K562 (cell line): Measurements from ENCODE around the gene METRN. TPM values are rescaled to one million over a fixed set of nuclear protein-coding genes. Genes with fewer than 3 reads are reported as not detected.

Experiments
- CCNT2 ChIP-seq: IDR thresholded peaks from 2 replicates; pipeline ENCODE4 v1.6.1; 2011; ENCODE audit warnings: borderline replicate concordance, low read depth, mild to moderate bottlenecking, moderate library complexity, mixed read lengths, low read length; ENCODE audit not compliant: insufficient read length; ENCODE audit errors: extremely low read depth
- DPF2 ChIP-seq: fragments of 450-650 bp; IDR thresholded peaks from 2 replicates; pipeline ENCODE4 v1.6.1; 2016
- LCOR ChIP-seq: sonication (generic); formaldehyde crosslinking; IDR thresholded peaks from 2 replicates; pipeline ENCODE4 v1.8.0; 2022; ENCODE audit warnings: mild to moderate bottlenecking, missing genetic modification reagents
- MEF2A ChIP-seq: IDR thresholded peaks from 2 replicates; pipeline ENCODE4 v1.6.1; 2011; ENCODE audit warnings: low read depth, mild to moderate bottlenecking, low read length, moderate library complexity; ENCODE audit not compliant: control insufficient read depth
- PCBP1 ChIP-seq: fragments of 200-400 bp; formaldehyde crosslinking; IDR thresholded peaks from 2 replicates; pipeline ENCODE4 v1.6.1; 2018; ENCODE audit warnings: mild to moderate bottlenecking, low read depth, low read length; ENCODE audit not compliant: poor library complexity, severe bottlenecking
- PTRF ChIP-seq: fragments of 450-650 bp; IDR thresholded peaks from 2 replicates; pipeline ENCODE4 v1.6.1; 2016; ENCODE audit warnings: mild to moderate bottlenecking, missing genetic modification characterization, missing compliant biosample characterization
- RBBP5 ChIP-seq: fragments of 200-600 bp; sonication (generic); IDR thresholded peaks from 2 replicates; pipeline ENCODE4 v1.6.1; 2012; ENCODE audit warnings: borderline replicate concordance, mild to moderate bottlenecking, low read length, control low read depth, inconsistent platforms; ENCODE audit not compliant: insufficient read depth, poor library complexity, severe bottlenecking
- TGIF2 ChIP-seq: sonication (generic); formaldehyde crosslinking; IDR thresholded peaks from 2 replicates; pipeline ENCODE4 v1.8.1; 2022; ENCODE audit warnings: mild to moderate bottlenecking, missing genetic modification reagents, moderate library complexity
- ZBTB7A ChIP-seq: IDR thresholded peaks from 2 replicates; pipeline ENCODE4 v1.6.1; 2011; ENCODE audit warnings: low read depth, mild to moderate bottlenecking, low read length, moderate library complexity, borderline replicate concordance; ENCODE audit not compliant: control insufficient read depth
- ZFP1 ChIP-seq: fragments of 450-650 bp; formaldehyde crosslinking; IDR thresholded peaks from 2 replicates; pipeline ENCODE4 v1.4.0; 2020; ENCODE audit warnings: mild to moderate bottlenecking, mixed read lengths
- polyA plus RNA-seq, 8 experiments: library from polyadenylated mRNA; depleted of rRNA in 4 of 8; stranded (reverse) in 5 of 8; unstranded in 3 of 8; fragments of >200 nt; fragmentation: Nextera tagmentation in 2 of 8; fragmentation: Illumina TruSeq in 1 of 8; extraction: Ambion mirVana in 2 of 8; extraction: Trizol in 1 of 8; gene quantifications; 2 replicates each; pipeline versions ENCODE4 v1.2.1 to v1.2.3, GENCODE V29; 2011 to 2014; ENCODE audit warnings: inconsistent platforms in 1 of 8, missing spikeins in 1 of 8
- total RNA-seq, 7 experiments: library from RNA; depleted of rRNA in 6 of 7; stranded (reverse); fragments of >200 nt in 6 of 7; fragmentation: Illumina TruSeq in 2 of 7; extraction: Trizol in 2 of 7; gene quantifications; 2 replicates each; pipeline versions ENCODE4 v1.2.1 to v1.2.3, GENCODE V29; 2011 to 2021; ENCODE audit warnings: low replicate concordance in 1 of 7
- TF ChIP-seq, protein P1 (sequence below): IDR thresholded peaks from 2 replicates; pipeline ENCODE4 v1.6.1; 2014; ENCODE audit warnings: antibody characterized with exemption
- TF ChIP-seq, protein P2 (sequence below), 3 experiments: fragments of 200-800 bp in 1 of 3; fragments of 250-450 bp in 1 of 3; fragments of 450-650 bp in 1 of 3; sonication (Bioruptor Pico) in 1 of 3; sonication (Bioruptor generic) in 1 of 3; formaldehyde crosslinking in 1 of 3; IDR thresholded peaks; 2 replicates each; pipeline versions ENCODE4 v1.6.1 to v1.8.0; 2016 to 2022; ENCODE audit warnings: mild to moderate bottlenecking in 2 of 3, missing genetic modification characterization in 2 of 3, missing compliant biosample characterization in 1 of 3, moderate library complexity in 1 of 3
- TF ChIP-seq, protein P3 (sequence below): fragments of 200-800 bp; sonication (Bioruptor generic); IDR thresholded peaks from 2 replicates; pipeline ENCODE4 v1.6.1; 2017; ENCODE audit warnings: missing genetic modification characterization, missing compliant biosample characterization
- TF ChIP-seq, protein P4 (sequence below), 3 experiments: fragments of 200-800 bp in 1 of 3; sonication (Bioruptor generic) in 1 of 3; sonication (generic) in 1 of 3; formaldehyde crosslinking in 1 of 3; IDR thresholded peaks; 2 replicates each; pipeline versions ENCODE4 v1.6.1 to v1.8.0; 2016 to 2022; ENCODE audit warnings: mild to moderate bottlenecking in 2 of 3, missing compliant biosample characterization in 2 of 3, missing genetic modification characterization in 2 of 3, missing genetic modification reagents in 1 of 3
- TF ChIP-seq, protein P5 (sequence below): sonication (generic); formaldehyde crosslinking; IDR thresholded peaks from 2 replicates; pipeline ENCODE4 v1.8.1; 2022; ENCODE audit warnings: missing genetic modification reagents

METRN gene
- total and polyA plus RNA-seq, 9 of the 15 experiments (the other 6 are each of a cell fraction or from before 2014, with no cell fraction given) = 0.20 to 89.8 (median 15.4) TPM

DNA sequence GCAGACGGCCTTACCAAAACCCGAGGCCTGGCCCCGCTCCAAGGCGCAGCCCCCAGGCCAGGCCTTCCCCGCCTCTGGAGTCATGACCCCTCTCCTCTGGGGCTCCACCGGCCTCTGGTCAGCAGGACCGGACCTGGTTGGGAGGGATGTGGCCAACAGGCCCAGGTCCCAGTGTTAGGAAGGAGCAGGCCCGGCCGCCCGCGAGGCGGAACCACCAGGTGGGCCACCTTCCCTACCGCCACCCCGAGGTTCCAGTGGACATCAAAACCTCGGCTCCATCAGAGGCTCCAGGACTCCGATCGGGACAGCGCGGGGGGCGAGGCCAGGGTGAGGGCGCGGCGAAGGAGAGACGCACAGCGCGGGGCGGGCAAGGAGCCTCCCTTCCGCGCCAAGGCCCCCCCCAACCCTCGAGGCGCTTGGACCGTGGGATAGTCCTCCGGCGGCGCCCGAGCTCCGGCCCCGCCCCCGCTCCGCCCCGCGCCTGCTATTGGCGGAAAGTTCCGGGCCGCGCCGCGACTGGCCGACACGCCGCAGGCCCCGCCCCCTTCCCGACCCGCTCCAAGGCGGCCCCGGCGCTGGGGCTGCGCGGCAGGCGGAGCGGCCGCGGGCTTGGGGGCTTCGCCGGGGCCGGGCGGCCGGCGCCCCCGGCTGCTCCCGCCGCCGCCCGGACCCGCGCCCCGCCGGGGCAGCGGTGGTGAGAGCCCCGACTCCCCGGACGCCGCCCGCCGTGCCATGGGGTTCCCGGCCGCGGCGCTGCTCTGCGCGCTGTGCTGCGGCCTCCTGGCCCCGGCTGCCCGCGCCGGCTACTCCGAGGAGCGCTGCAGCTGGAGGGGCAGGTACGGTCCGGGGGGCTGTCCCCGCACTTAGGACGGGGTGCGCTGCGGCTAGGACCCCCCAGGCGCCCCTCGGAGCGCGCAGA lies at the start of gene METRN (continued):
- TF ChIP-seq, protein P1, sequence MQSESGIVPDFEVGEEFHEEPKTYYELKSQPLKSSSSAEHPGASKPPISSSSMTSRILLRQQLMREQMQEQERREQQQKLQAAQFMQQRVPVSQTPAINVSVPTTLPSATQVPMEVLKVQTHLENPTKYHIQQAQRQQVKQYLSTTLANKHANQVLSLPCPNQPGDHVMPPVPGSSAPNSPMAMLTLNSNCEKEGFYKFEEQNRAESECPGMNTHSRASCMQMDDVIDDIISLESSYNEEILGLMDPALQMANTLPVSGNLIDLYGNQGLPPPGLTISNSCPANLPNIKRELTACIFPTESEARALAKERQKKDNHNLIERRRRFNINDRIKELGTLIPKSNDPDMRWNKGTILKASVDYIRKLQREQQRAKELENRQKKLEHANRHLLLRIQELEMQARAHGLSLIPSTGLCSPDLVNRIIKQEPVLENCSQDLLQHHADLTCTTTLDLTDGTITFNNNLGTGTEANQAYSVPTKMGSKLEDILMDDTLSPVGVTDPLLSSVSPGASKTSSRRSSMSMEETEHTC = no peak
- TF ChIP-seq MEF2A (no peak), LCOR (CRISPR knock-in tag) (no peak), ZBTB7A (peak; percentile 31; the same call in 1 of the 2 replicates), DPF2 (no peak), ZFP1 (CRISPR knock-in tag) (no peak), RBBP5 (peak; percentile 52), PCBP1 (peak; percentile 60), CCNT2 (peak; percentile 78), PTRF (no peak), TGIF2 (CRISPR knock-in tag) (peak; percentile 46; the same call in 1 of the 2 replicates)
- TF ChIP-seq, protein P2, sequence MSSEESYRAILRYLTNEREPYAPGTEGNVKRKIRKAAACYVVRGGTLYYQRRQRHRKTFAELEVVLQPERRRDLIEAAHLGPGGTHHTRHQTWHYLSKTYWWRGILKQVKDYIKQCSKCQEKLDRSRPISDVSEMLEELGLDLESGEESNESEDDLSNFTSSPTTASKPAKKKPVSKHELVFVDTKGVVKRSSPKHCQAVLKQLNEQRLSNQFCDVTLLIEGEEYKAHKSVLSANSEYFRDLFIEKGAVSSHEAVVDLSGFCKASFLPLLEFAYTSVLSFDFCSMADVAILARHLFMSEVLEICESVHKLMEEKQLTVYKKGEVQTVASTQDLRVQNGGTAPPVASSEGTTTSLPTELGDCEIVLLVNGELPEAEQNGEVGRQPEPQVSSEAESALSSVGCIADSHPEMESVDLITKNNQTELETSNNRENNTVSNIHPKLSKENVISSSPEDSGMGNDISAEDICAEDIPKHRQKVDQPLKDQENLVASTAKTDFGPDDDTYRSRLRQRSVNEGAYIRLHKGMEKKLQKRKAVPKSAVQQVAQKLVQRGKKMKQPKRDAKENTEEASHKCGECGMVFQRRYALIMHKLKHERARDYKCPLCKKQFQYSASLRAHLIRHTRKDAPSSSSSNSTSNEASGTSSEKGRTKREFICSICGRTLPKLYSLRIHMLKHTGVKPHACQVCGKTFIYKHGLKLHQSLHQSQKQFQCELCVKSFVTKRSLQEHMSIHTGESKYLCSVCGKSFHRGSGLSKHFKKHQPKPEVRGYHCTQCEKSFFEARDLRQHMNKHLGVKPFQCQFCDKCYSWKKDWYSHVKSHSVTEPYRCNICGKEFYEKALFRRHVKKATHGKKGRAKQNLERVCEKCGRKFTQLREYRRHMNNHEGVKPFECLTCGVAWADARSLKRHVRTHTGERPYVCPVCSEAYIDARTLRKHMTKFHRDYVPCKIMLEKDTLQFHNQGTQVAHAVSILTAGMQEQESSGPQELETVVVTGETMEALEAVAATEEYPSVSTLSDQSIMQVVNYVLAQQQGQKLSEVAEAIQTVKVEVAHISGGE (CRISPR knock-in tag; IDR thresholded peaks at IDR 0.05) = 0 out of 6 replicates have a peak, but pooled peaks of 1 of the 3 experiments have one; percentile 3
- TF ChIP-seq, protein P3, sequence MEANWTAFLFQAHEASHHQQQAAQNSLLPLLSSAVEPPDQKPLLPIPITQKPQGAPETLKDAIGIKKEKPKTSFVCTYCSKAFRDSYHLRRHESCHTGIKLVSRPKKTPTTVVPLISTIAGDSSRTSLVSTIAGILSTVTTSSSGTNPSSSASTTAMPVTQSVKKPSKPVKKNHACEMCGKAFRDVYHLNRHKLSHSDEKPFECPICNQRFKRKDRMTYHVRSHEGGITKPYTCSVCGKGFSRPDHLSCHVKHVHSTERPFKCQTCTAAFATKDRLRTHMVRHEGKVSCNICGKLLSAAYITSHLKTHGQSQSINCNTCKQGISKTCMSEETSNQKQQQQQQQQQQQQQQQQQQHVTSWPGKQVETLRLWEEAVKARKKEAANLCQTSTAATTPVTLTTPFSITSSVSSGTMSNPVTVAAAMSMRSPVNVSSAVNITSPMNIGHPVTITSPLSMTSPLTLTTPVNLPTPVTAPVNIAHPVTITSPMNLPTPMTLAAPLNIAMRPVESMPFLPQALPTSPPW (CRISPR knock-in tag) = peak; percentile 57
- TF ChIP-seq, protein P4, sequence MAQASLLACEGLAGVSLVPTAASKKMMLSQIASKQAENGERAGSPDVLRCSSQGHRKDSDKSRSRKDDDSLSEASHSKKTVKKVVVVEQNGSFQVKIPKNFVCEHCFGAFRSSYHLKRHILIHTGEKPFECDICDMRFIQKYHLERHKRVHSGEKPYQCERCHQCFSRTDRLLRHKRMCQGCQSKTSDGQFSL (CRISPR knock-in tag; IDR thresholded peaks at IDR 0.05) = peak; percentile 97
- TF ChIP-seq, protein P4 (tag; IDR thresholded peaks at IDR 0.05) = peak in 1 of 2 experiments; percentile 93; a peak in 2 of 4 replicates
- TF ChIP-seq, protein P5, sequence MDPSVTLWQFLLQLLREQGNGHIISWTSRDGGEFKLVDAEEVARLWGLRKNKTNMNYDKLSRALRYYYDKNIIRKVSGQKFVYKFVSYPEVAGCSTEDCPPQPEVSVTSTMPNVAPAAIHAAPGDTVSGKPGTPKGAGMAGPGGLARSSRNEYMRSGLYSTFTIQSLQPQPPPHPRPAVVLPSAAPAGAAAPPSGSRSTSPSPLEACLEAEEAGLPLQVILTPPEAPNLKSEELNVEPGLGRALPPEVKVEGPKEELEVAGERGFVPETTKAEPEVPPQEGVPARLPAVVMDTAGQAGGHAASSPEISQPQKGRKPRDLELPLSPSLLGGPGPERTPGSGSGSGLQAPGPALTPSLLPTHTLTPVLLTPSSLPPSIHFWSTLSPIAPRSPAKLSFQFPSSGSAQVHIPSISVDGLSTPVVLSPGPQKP (CRISPR knock-in tag) = no peak
